ENCODE data around the gene DLG1.

GRCh38 chr3:197337656-197338055, 39.2 kb upstream of the DLG1 start:
- TF ChIP-seq SUZ12 (IDR thresholded peaks at IDR 0.05; ENCODE audit: extremely low read depth, insufficient read depth, insufficient read length) (no peak), ZNF274 (IDR thresholded peaks at IDR 0.05; ENCODE audit: low read depth, low read length) (no peak), YY1 (IDR thresholded peaks at IDR 0.05; ENCODE audit: insufficient read depth, insufficient read length) (no peak)
